GM12878 (cell line): Measurements from ENCODE around the gene DMXL2. TPM values are rescaled to one million over a fixed set of nuclear protein-coding genes. Genes with fewer than 3 reads are reported as not detected.

ENCODE experiments used
- ATAC-seq: fragments of 200-7000 bp; cut with Tn5 transposase; 3 replicates; pipeline ENCODE4 v1.9.1; 2020; ENCODE audit warnings: mild to moderate bottlenecking, moderate library complexity
- BruUV-seq: library from RNA; stranded (reverse); fragments of 400-500 nt; replicated peaks from 2 replicates; lab custom pipeline; 2021; lab: Mats Ljungman, UMichigan
- CTCF ChIA-PET: fragments of 300-600 bp; sonication (Branson Sonifier 250); formaldehyde crosslinking; extraction: SDS; loops from one replicate; lab custom pipeline; 2021; ENCODE audit warnings: inconsistent platforms; lab: Yijun Ruan, JAX
- POLR2A ChIA-PET: fragments of 350-600 bp; formaldehyde crosslinking; extraction: SDS; loops from one replicate; lab custom pipeline; 2021; ENCODE audit warnings: inconsistent platforms; lab: Charles Lee
- RAD21 ChIA-PET: fragments of 300-600 bp; sonication (Branson Sonifier 250); formaldehyde crosslinking; loops from one replicate; lab custom pipeline; 2023; ENCODE audit warnings: antibody characterized with exemption; ENCODE audit not compliant: unreplicated experiment; lab: Charles Lee
- SMC1A ChIA-PET: fragments of 300-600 bp; sonication (Branson Sonifier 250); formaldehyde crosslinking; loops from one replicate; lab custom pipeline; 2023; ENCODE audit not compliant: unreplicated experiment, uncharacterized antibody; lab: Charles Lee
- DNase-seq: peaks from one replicate; pipeline ENCODE4 v3.0.0-alpha.2; 2011; ENCODE audit warnings: low read depth, low spot score
- FAIRE-seq: peaks from 3 replicates; lab custom pipeline; 2011; peaks lifted over from hg19 to GRCh38; lab: Jason Lieb, UNC
- H2AFZ ChIP-seq: 2 replicates; pipeline ENCODE4 v1.6.0; 2011; ENCODE audit warnings: low read depth, low read length, control low read depth; ENCODE audit not compliant: control insufficient read depth
- H3K27ac ChIP-seq: 2 replicates; pipeline ENCODE4 v1.5.1; 2011; ENCODE audit warnings: control low read depth; ENCODE audit not compliant: control insufficient read depth, insufficient read depth
- H3K27me3 ChIP-seq, 2 experiments: replicated peaks in 1 of 2; 2 replicates each; pipeline versions ENCODE4 v1.6.0 to v1.6.1; 2011; ENCODE audit warnings: low read length in 1 of 2; ENCODE audit not compliant: control insufficient read depth in 2 of 2, insufficient read depth in 2 of 2
- H3K36me3 ChIP-seq, 2 experiments: 2 replicates each; pipeline ENCODE4 v1.5.1; 2011; ENCODE audit warnings: low read length in 1 of 2; ENCODE audit not compliant: control insufficient read depth in 2 of 2, insufficient read depth in 2 of 2
- H3K4me1 ChIP-seq: 2 replicates; pipeline ENCODE4 v1.6.1; 2011; ENCODE audit warnings: mild to moderate bottlenecking, low read length, moderate library complexity, mixed read lengths; ENCODE audit not compliant: control insufficient read depth, insufficient read depth
- H3K4me2 ChIP-seq: 2 replicates; pipeline ENCODE4 v1.6.0; 2011; ENCODE audit warnings: control low read depth; ENCODE audit not compliant: control insufficient read depth, insufficient read depth
- H3K4me3 ChIP-seq: fragments of 200-600 bp; sonication (generic); 2 replicates; pipeline ENCODE4 v1.5.1; 2016
- H3K79me2 ChIP-seq: 2 replicates; pipeline ENCODE4 v1.6.0; 2011; ENCODE audit warnings: low read length; ENCODE audit not compliant: control insufficient read depth, insufficient read depth
- H3K9ac ChIP-seq: 2 replicates; pipeline ENCODE4 v1.8.0; 2011; ENCODE audit warnings: low read length, control low read depth, mixed read lengths; ENCODE audit not compliant: control insufficient read depth, insufficient read depth
- H3K9me3 ChIP-seq: replicated peaks from 3 replicates; pipeline ENCODE4 v1.5.1; 2011; ENCODE audit warnings: mild to moderate bottlenecking, low read length; ENCODE audit not compliant: control insufficient read depth, insufficient read depth
- H4K20me1 ChIP-seq: 2 replicates; pipeline ENCODE4 v1.6.0; 2011; ENCODE audit not compliant: control insufficient read depth, insufficient read depth
- ATF3 ChIP-seq: IDR thresholded peaks from 2 replicates; pipeline ENCODE4 v1.6.1; 2011; ENCODE audit warnings: low read depth, mild to moderate bottlenecking, low read length, moderate library complexity, borderline replicate concordance; ENCODE audit errors: extremely low read depth
- BACH1 ChIP-seq: fragments of 450-650 bp; IDR thresholded peaks from 2 replicates; pipeline ENCODE4 v1.6.1; 2017; ENCODE audit warnings: mild to moderate bottlenecking, borderline replicate concordance
- CUX1 ChIP-seq: IDR thresholded peaks from 2 replicates; pipeline ENCODE4 v1.6.1; 2012; ENCODE audit warnings: improper control_type of control experiment, low read depth, low read length; ENCODE audit not compliant: insufficient replicate concordance
- RAD51 ChIP-seq: fragments of 450-650 bp; IDR thresholded peaks from 2 replicates; pipeline ENCODE4 v1.6.1; 2016; ENCODE audit warnings: moderate library complexity, mild to moderate bottlenecking, inconsistent platforms
- RUNX3 ChIP-seq: IDR thresholded peaks from 2 replicates; pipeline ENCODE4 v1.6.1; 2012; ENCODE audit warnings: low read length, inconsistent platforms
- SPI1 ChIP-seq: IDR thresholded peaks from 2 replicates; pipeline ENCODE4 v1.6.1; 2011; ENCODE audit warnings: low read depth, mild to moderate bottlenecking, low read length, moderate library complexity, borderline replicate concordance; ENCODE audit not compliant: insufficient read depth
- TAF1 ChIP-seq: IDR thresholded peaks from 2 replicates; pipeline ENCODE4 v1.6.1; 2011; ENCODE audit warnings: mild to moderate bottlenecking, low read depth, low read length, borderline replicate concordance
- TARDBP ChIP-seq: IDR thresholded peaks from 2 replicates; pipeline ENCODE4 v1.6.1; 2016; ENCODE audit warnings: borderline replicate concordance
- TCF7 ChIP-seq: IDR thresholded peaks from 2 replicates; pipeline ENCODE4 v1.6.1; 2014; ENCODE audit warnings: antibody characterized with exemption, borderline replicate concordance
- WGBS: methylation state at CpG from one replicate; pipeline ENCODE4 v1.1.6; 2016; ENCODE audit warnings: low lambda C conversion rate; ENCODE audit not compliant: insufficient replicate concordance, insufficient coverage; ENCODE audit errors: missing lambda C conversion rate; 5-methylcytosine and 5-hydroxymethylcytosine counted together
- in situ Hi-C: fragments of 300-500 bp; cut with MboI; formaldehyde crosslinking; loops from 9 replicates; pipeline ENCODE4 v1.14.3; 2018; ENCODE audit warnings: mixed read lengths
- intact Hi-C: fragments of 100-400 bp; cut with micrococcal nuclease; formaldehyde crosslinking; loops from one replicate; pipeline ENCODE4 v1.14.2; 2022; ENCODE audit not compliant: unreplicated experiment
- polyA plus RNA-seq, 11 experiments: library from polyadenylated mRNA; depleted of rRNA in 4 of 11; unstranded in 6 of 11; stranded (reverse) in 5 of 11; fragments of >200 nt; fragmentation: Nextera tagmentation in 4 of 11; fragmentation: Illumina TruSeq in 1 of 11; extraction: Ambion mirVana in 4 of 11; extraction: Trizol in 1 of 11; gene quantifications; 1 replicate in 1 of 11; 2 replicates in 10 of 11; pipeline versions ENCODE4 v1.2.1 to v1.2.3, GENCODE V29; 2011 to 2016; ENCODE audit warnings: inconsistent platforms in 2 of 11, missing spikeins in 2 of 11, low read depth in 1 of 11
- total RNA-seq, 4 experiments: library from RNA; depleted of rRNA in 3 of 4; stranded (reverse); fragments of >200 nt in 3 of 4; fragmentation: Illumina TruSeq in 1 of 4; extraction: Trizol in 1 of 4; gene quantifications; 2 replicates each; pipeline versions ENCODE4 v1.2.1 to v1.2.3, GENCODE V29; 2013 to 2021

The DMXL2 gene
- total and polyA plus RNA-seq, 10 of the 15 experiments (the other 5 are each of a cell fraction or from before 2014, with no cell fraction given): 8.5 to 32.1 (median 22.0) TPM

- Histone ChIP-seq H3K4me3 (no peak overlapping the region), H3K4me2 (no peak overlapping the region), H2AFZ (no peak overlapping the region), H3K27me3 (no peaks in the 10 kb centered on the region), H3K79me2 (no peaks in the 10 kb centered on the region), H3K36me3 (no peaks in the 10 kb centered on the region), H3K27ac (no peak overlapping the region), H3K9ac (no peak overlapping the region), H3K4me1 (peaks cover 5% of the 10 kb centered on the region), H4K20me1 (no peaks in the 10 kb centered on the region), H3K9me3 (no peaks in the 10 kb centered on the region)
- no peak for FAIRE-seq
- no TSS peak for BruUV-seq
- RAD21 ChIA-PET: interaction anchor here (1.2 kb wide), 1 partner anchor 23 kb away, joined by 3 read pairs; the partner anchor contains the start of gene DMXL2
- intact Hi-C loops (no loop called here), in situ Hi-C loops (no loop called here)
- DNase-seq: peak; percentile 15
- SMC1A ChIA-PET: no interaction called here
- peak; percentile 79 for ATAC-seq
- no peak for TF ChIP-seq TAF1
- peak; percentile 51 for TF ChIP-seq RUNX3
- POLR2A ChIA-PET: no interaction called here
- CTCF ChIA-PET: no interaction called here
- 29% methylated on average over 1 of the region's 1 CpG for WGBS
Measured at GRCh38 chr15:51600114-51600513, 22.5 kb downstream of the DMXL2 start.

- ChIA-PET SMC1A (interaction anchor here (0.8 to 1.1 kb wide), 2 partner anchors 31 to 54 kb away, joined by 3 read pairs; no protein-coding TSS in a partner anchor), POLR2A (no interaction called here), CTCF (interaction anchor here (1.1 kb wide), 2 partner anchors 10 to 15 kb away, joined by 3 read pairs; no protein-coding TSS in a partner anchor), RAD21 (interaction anchor here (1.9 kb wide), 1 partner anchor 31 kb away, joined by 4 read pairs; no protein-coding TSS in a partner anchor)
- Histone ChIP-seq H3K9ac (no peak overlapping the region), H3K36me3 (no peaks in the 10 kb centered on the region), H3K27me3 (no peaks in the 10 kb centered on the region), H3K4me3 (no peak overlapping the region), H3K27ac (no peak overlapping the region), H2AFZ (no peak overlapping the region), H3K79me2 (no peaks in the 10 kb centered on the region), H4K20me1 (no peaks in the 10 kb centered on the region), H3K9me3 (no peaks in the 10 kb centered on the region; the same call in 2 of the 3 replicates), H3K4me1 (no peaks in the 10 kb centered on the region), H3K4me2 (no peak overlapping the region)
- DNase-seq (peak; percentile 8), FAIRE-seq (peak; percentile 52), ATAC-seq (peak; percentile 84)
- WGBS: 48% methylated on average over 2 of the region's 2 CpGs
- TF ChIP-seq TARDBP (no peak), RUNX3 (peak; percentile 50), RAD51 (peak; percentile 68; the same call in 1 of the 2 replicates), BACH1 (no peak), ATF3 (no peak), SPI1 (peak; percentile 92), TCF7 (no peak), CUX1 (no peak)
- BruUV-seq: no TSS peak
- intact Hi-C loops (no loop called here), in situ Hi-C loops (no loop called here)
Measured at GRCh38 chr15:51589881-51590568, 32.5 kb downstream of the DMXL2 start.
